MM.1S (cell line): Measurements from ENCODE around the gene SLC5A3.

Source experiments
- DNase-seq: peaks from one replicate; pipeline ENCODE4 v3.0.0-alpha.2; 2015
- H2AFZ ChIP-seq: fragments of 300-600 bp; sonication (generic); 2 replicates; pipeline ENCODE4 v1.6.0; 2016; ENCODE audit warnings: antibody characterized with exemption, low read length
- H3F3A ChIP-seq: fragments of 300-600 bp; sonication (generic); 2 replicates; pipeline ENCODE4 v1.6.1; 2016; ENCODE audit warnings: mild to moderate bottlenecking, antibody characterized with exemption, low read length, moderate library complexity, mixed read lengths; ENCODE audit not compliant: insufficient read depth
- H3K27ac ChIP-seq: fragments of 300-600 bp; sonication (generic); 2 replicates; pipeline ENCODE4 v1.5.1; 2016; ENCODE audit warnings: mild to moderate bottlenecking, low read length
- H3K27me3 ChIP-seq: fragments of 300-600 bp; sonication (generic); replicated peaks from 2 replicates; pipeline ENCODE4 v1.6.0; 2016; ENCODE audit warnings: low read length; ENCODE audit not compliant: insufficient read depth
- H3K36me3 ChIP-seq: fragments of 300-600 bp; sonication (generic); replicated peaks from 2 replicates; pipeline ENCODE4 v1.6.1; 2016; ENCODE audit warnings: mild to moderate bottlenecking, low read length, mixed read lengths; ENCODE audit not compliant: insufficient read depth
- H3K4me1 ChIP-seq: fragments of 300-600 bp; sonication (generic); 2 replicates; pipeline ENCODE4 v1.6.1; 2016; ENCODE audit warnings: low read length, mixed read lengths
- H3K4me2 ChIP-seq: fragments of 300-600 bp; sonication (generic); 2 replicates; pipeline ENCODE4 v1.6.0; 2016; ENCODE audit warnings: low read depth, low read length
- H3K4me3 ChIP-seq: fragments of 300-600 bp; sonication (generic); 2 replicates; pipeline ENCODE4 v1.5.1; 2016; ENCODE audit warnings: low read length, mixed read lengths
- H3K79me2 ChIP-seq: fragments of 300-600 bp; sonication (generic); 2 replicates; pipeline ENCODE4 v1.6.1; 2016; ENCODE audit warnings: mixed run types, low read length, mixed read lengths
- H3K9ac ChIP-seq: fragments of 300-600 bp; sonication (generic); 2 replicates; pipeline ENCODE4 v1.6.1; 2016; ENCODE audit warnings: low read length, mixed read lengths
- H3K9me2 ChIP-seq: fragments of 300-600 bp; sonication (generic); replicated peaks from 2 replicates; pipeline ENCODE4 v1.6.1; 2016; ENCODE audit warnings: mild to moderate bottlenecking, low read length, mixed read lengths; ENCODE audit not compliant: insufficient read depth
- H3K9me3 ChIP-seq: fragments of 300-600 bp; sonication (generic); replicated peaks from 2 replicates; pipeline ENCODE4 v1.6.1; 2016; ENCODE audit warnings: mild to moderate bottlenecking, low read length, mixed read lengths; ENCODE audit not compliant: insufficient read depth
- H4K20me1 ChIP-seq: fragments of 300-600 bp; sonication (generic); 2 replicates; pipeline ENCODE4 v1.6.1; 2016; ENCODE audit warnings: mild to moderate bottlenecking, low read length, moderate library complexity, mixed read lengths; ENCODE audit not compliant: insufficient read depth
- EZH2 ChIP-seq: fragments of 300-600 bp; sonication (generic); optimal IDR thresholded peaks from 2 replicates; pipeline ENCODE3; 2017; ENCODE audit warnings: low read depth, mild to moderate bottlenecking, antibody characterized with exemption, low read length, mixed read lengths
- EZH2phosphoT487 ChIP-seq: fragments of 300-600 bp; sonication (generic); IDR thresholded peaks from 2 replicates; pipeline ENCODE4 v1.6.1; 2018; ENCODE audit warnings: antibody characterized with exemption, low read length
- TF ChIP-seq, protein P1 (sequence below): fragments of 300-600 bp; sonication (generic); IDR thresholded peaks from 2 replicates; pipeline ENCODE4 v1.5.1; 2016; ENCODE audit warnings: antibody characterized with exemption, low read length, mixed read lengths

The SLC5A3 gene

DNA sequence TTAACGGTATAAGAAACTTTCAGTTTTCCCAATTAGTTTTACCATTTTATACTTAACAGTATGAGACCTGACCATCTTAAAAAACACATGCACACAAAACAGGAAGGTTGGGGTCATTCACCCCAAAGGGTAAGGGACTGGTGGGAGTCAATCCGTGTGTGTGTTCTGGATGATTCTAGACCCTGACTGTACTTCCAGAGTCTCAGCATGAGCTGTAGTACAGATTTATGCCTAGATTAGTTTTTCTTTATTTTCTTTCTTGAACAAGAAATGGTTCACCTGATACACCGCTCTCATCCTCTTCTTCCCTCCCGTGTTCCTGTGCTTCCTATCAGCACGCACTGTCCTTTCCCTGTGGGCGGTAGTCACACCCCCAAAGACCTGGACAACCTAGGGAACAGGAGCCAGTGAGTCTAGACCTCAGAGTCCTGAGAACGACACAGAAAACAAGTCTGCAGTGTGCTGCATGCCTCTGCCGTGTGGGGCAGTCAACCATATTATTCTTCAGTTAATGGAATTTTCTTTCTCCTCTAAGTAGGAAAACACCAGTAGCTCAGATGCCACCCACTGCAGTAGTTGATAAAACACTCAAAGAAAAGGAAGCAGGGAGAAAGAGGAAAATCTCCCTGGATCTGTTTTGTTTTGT lies 38.9 kb upstream of the SLC5A3 start:
- H3K4me2 ChIP-seq: no peak overlapping the region
- no peaks in the 10 kb centered on the region for H3K36me3 ChIP-seq
- H3K9me3 ChIP-seq: no peaks in the 10 kb centered on the region
- H2AFZ ChIP-seq: no peak overlapping the region
- H3K9ac ChIP-seq: no peak overlapping the region
- TF ChIP-seq, protein P1, sequence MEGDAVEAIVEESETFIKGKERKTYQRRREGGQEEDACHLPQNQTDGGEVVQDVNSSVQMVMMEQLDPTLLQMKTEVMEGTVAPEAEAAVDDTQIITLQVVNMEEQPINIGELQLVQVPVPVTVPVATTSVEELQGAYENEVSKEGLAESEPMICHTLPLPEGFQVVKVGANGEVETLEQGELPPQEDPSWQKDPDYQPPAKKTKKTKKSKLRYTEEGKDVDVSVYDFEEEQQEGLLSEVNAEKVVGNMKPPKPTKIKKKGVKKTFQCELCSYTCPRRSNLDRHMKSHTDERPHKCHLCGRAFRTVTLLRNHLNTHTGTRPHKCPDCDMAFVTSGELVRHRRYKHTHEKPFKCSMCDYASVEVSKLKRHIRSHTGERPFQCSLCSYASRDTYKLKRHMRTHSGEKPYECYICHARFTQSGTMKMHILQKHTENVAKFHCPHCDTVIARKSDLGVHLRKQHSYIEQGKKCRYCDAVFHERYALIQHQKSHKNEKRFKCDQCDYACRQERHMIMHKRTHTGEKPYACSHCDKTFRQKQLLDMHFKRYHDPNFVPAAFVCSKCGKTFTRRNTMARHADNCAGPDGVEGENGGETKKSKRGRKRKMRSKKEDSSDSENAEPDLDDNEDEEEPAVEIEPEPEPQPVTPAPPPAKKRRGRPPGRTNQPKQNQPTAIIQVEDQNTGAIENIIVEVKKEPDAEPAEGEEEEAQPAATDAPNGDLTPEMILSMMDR: no peak
- TF ChIP-seq EZH2phosphoT487 (no peak), EZH2 (no peak)
- H3K4me3 ChIP-seq: no peak overlapping the region
- DNase-seq: no peak
- H3K27ac ChIP-seq: no peak overlapping the region
- no peaks in the 10 kb centered on the region for H4K20me1 ChIP-seq
- no peaks in the 10 kb centered on the region for H3K9me2 ChIP-seq
- H3K4me1 ChIP-seq: peaks cover 10% of the 10 kb centered on the region
- no peaks in the 10 kb centered on the region for H3K27me3 ChIP-seq
- no peaks in the 10 kb centered on the region for H3K79me2 ChIP-seq
- no peaks in the 10 kb centered on the region for H3F3A ChIP-seq

- Histone ChIP-seq H4K20me1 (no peaks in the 10 kb centered on the region), H2AFZ (no peak overlapping the region), H3K4me3 (no peak overlapping the region), H3K27ac (no peak overlapping the region), H3K4me2 (no peak overlapping the region), H3K9ac (no peak overlapping the region), H3K9me2 (no peaks in the 10 kb centered on the region), H3K36me3 (no peaks in the 10 kb centered on the region), H3K79me2 (no peaks in the 10 kb centered on the region), H3K9me3 (no peaks in the 10 kb centered on the region), H3F3A (no peaks in the 10 kb centered on the region), H3K4me1 (peaks cover 10% of the 10 kb centered on the region), H3K27me3 (no peaks in the 10 kb centered on the region)
- TF ChIP-seq, protein P1: no peak
- TF ChIP-seq EZH2phosphoT487: no peak
- TF ChIP-seq EZH2: no peak
- no peak for DNase-seq
Measured at GRCh38 chr21:34035619-34036354, 37.6 kb upstream of the SLC5A3 start.

GRCh38 chr21:34037009-34037795 lies 36.2 kb upstream of the SLC5A3 start:
- Histone ChIP-seq H3K9ac (no peak overlapping the region), H3K9me2 (no peaks in the 10 kb centered on the region), H3K4me3 (no peak overlapping the region), H3K4me2 (no peak overlapping the region), H3K36me3 (no peaks in the 10 kb centered on the region), H4K20me1 (no peaks in the 10 kb centered on the region), H3K79me2 (no peaks in the 10 kb centered on the region), H3K27ac (no peak overlapping the region), H3F3A (no peaks in the 10 kb centered on the region), H3K27me3 (no peaks in the 10 kb centered on the region), H2AFZ (no peak overlapping the region), H3K4me1 (peaks cover 4% of the 10 kb centered on the region; the same call in 1 of the 2 replicates), H3K9me3 (no peaks in the 10 kb centered on the region)
- no peak for TF ChIP-seq EZH2
- no peak for TF ChIP-seq EZH2phosphoT487
- TF ChIP-seq, protein P1: no peak
- no peak for DNase-seq
